Epidermal melanocyte (primary cell): Measurements from ENCODE around the gene AKAP6.

Experiments used
- DNase-seq: peaks from one replicate; pipeline ENCODE4 v3.0.0; 2011; ENCODE audit warnings: low spot score; ENCODE audit not compliant: insufficient read length

The AKAP6 gene

DNA sequence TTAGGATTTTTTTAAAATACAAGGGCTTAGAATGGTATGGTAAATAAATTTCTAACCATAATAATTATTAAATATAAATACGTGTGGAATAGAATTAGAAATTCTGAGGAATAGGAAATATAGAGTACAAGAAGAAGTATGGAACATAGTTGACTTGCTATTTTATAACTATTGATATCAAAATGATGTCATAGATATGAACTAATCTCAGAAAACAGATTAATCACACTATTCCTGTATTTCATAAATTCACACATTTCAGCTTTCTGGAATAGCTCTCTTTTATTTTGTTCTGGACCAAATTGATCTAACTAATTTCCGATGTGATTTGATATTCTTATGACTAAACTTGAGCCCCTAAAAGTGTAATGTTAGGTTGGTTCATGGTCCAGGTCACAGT is 372.4 kb downstream of the AKAP6 start:
- no peak for DNase-seq

DNA sequence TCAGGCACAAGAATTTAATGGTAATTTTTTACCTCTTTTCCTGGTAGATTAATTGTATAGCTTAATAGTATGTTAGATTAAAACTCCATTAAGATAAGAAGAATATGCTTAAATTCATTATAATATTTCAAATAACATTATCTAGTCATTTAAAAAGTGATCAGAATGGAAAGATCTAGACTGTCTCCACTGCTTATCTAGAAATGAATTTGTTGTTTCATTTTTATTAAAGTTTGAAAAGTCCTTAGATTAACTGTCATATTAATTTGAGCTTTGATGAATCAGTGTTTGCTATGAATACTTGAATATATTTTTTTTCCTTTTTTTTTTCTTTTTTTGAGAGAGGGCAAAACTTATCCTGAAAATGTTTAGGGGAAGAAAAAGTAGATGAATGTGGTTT is 373.0 kb downstream of the AKAP6 start:
- DNase-seq, result no peak

DNA sequence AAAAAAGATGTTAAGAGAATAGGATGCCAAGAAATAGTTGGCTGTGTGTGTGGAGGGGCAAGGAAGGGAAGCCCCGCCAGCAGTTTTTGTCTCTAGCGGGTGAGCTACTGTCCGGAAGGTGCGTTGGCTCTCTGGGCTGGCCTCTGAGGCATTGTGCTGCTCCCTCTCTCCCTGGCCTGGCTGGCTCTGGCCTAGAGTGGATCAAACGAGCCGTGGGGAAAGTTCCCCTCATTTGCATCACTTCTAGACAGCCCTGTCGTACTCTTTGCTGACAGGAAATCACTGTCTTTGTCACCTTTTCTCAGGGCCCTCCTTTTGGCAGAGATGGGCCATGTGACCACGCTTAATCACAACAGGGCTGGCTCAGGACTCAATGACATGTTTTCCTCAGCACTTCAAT is 373.5 kb downstream of the AKAP6 start:
- DNase-seq, result no peak

DNA sequence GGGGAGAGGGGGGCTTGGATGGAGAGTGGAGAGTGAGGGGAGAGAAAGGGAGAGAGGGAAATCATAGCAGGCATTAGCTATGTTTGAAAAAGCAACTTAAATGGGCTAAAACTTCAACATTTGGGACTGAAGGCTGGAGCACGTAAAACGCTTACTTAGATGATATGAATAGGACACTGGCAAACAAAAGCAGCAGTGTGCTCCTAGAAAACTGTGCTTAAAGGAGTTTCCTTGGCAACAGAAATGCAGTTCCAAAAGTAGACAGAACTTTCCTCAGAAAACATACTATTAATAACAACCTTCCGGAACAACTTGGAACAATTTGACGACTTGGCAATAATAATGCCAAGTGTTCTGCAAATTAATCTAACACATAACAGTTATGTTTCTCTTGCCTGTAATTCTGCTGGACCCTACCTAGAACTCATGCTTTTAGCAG is 374.1 kb downstream of the AKAP6 start:
- peak; percentile 52 for DNase-seq

DNA sequence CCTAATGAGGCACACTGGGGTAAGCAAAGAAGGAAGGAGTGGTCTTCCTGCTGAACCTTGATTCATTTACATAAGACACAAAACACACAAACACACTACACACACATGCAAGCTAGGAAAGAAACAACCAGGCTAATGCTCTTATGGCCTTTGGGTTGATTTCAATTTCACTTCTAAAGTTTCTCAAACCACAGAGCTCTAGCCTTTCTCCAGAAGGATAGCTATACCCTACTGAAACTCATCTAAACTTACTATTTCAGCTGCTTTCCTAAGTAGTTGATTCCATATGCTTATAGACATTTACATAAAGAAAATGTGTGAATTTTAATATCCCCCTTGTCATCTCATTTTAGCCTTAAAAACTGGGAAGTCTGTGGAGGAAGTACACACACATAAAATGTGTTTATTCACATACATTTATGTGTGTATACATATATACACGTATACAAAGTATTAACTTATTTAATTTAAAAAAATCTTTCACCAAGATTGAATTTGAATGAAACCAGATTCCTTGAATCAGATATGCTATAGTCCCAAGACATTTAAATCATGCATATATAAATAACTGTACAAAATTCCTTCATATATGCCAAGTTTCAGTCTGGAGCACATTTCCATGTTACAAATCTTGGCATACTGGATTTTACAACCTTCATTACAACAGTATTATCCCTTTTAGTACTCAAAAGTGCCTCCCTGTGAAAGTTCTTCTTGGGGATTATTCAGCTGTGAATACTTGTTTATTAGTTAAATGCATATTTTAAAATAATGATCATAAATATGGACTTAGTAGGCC is 377.8 kb downstream of the AKAP6 start:
- no peak for DNase-seq

DNA sequence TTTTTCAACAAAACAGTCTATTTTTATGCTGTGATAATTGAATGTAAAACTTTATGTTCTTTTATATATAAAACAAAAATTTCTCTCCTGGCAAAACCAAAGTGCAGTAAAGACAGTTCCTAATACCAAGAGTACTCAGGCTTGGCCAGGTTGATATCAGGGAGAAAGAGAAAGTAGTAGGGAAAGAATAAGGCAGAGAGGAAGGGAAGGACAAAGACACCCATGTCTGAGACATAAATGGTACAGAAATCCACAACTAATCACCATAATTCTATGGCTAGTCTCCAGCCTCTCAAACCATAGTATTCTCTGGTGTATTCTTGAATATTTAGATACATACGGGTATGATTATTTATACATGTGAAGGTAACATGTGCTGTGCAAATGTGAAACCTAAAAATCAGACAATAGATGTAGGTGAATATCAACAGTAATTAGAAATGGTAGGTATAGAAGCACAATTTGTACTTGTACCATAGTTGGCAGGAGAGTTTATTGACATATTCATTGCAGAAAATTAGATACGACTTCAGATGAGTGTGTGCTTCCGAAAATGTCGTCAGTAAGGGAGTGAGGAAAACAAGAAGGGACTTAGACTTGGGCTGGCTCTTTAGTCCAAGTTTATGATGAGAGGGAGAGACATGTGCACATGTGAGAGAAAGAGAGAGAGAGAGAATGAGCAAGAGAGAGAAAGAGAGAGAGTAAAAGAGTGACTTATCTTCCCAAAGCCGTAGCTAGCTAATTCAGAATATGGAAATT is 378.8 kb downstream of the AKAP6 start:
- DNase-seq, result no peak

DNA sequence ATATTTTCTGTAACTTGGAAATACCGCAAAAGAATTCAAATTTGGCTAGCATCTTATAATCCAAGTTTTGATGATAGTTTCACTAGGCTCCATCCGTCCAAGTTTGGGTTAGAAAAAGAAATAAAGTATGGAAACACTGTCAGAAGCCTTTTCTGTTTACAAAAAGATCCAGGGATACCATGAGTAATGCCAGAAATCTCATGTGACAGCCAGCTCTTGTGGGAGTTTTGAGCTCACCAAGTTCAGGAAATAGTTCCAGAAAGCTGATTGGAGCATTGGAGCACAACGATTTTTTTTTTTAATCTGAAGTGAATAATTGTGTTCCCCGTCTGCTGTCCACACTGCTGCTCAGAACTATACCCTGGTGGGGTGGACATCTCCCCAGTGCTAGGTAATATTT is 379.9 kb downstream of the AKAP6 start:
- DNase-seq, result peak; percentile 21

DNA sequence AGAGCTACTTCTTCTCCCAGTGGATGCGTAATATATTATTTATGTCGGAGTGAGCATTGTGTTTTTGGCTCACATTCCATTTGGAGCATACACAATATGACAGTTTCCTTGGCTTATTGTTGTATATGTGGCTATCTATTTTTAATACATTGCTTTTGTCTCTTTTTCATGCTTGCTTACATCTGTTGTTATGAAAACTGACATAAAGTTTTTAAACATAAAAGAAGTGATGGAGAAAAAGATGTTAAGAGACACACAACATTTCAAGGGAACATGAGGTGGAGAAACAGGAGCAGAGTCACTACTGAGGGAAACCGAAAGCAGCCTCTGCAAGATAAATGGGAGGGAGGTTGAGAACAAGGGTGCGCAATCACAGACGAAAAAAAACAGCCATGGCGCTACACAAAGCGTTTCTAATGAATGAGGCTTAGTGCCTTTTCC is 381.2 kb downstream of the AKAP6 start:
- DNase-seq, result no peak

DNA sequence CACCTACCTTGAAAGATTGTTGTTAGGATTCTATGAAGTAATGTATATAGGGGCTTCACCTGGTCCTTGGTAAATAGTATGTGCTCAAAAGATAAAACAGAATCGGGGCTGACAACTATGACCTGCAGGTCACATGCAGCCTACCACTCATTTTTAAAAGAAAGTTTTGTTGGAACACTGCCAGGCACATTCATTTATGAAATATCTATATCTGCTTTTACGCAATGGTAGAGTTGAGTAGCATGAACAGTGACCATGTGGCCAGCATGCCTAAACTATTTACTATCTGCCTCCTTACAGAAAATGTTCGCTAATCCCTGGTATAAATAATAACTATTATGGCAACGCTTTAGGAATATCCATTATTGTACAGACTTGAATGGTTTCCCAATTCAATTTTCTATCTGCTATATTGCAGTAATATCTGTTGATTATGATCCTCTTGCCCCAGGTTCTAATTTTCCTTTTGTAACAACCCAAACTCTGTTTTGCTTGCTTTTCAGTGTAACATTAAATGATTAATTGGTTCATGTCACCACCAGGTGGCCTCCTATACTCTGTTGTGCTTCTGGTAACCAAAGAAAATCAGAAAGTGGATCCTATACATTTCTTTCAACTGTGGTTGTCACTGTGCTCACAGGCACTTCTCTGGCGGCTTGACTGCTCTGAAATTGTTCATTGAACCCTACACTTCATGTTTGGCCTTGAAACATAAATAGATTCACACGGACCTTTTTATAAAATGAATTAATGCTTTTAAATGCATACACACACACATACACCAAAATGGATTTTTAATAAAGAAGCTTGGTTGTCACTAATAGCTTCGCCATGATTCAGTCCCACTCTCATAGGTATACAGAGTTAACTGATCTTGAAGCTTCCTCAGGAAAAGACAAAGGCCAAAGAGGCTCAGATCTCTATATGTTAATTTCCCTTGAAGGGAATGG is 381.9 kb downstream of the AKAP6 start:
- DNase-seq, result peak; percentile 23

DNA sequence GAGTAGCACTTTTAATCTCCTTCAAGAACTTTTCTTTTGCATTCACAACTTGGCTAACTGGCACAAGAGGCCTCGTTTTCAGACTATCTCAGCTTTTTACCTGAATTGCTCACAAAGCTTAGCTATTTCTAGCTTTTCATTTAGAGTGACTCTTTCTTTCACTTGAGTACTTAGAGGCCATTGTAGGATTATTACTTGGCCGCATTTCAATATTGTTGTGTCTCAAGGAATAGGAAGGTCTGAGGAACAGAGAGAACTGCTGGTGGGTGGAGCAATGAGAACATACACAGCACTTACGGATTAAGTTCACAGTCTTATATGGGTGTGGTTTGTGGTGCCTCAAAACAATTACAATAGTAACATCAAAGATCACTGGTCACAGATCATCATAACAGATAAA is 384.8 kb downstream of the AKAP6 start:
- no peak for DNase-seq

DNA sequence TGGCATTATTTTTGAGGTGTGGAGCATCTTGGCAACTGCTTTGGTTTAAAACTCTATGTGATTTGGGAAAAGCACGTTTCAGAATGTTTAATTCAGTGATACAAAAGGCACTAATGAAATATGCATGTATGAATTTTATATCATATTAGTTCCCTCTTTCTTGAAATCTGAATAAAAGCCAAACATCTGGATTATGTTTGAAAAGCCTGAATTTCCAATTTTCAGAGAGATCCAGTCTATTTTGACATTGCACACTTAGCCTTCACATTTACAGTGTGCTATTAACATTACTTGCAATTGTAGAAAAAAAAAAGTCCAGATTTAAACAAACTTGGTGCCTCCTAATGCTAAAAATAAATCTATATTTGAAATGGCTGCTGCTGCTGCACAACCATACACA is 390.5 kb downstream of the AKAP6 start:
- DNase-seq, result no peak

DNA sequence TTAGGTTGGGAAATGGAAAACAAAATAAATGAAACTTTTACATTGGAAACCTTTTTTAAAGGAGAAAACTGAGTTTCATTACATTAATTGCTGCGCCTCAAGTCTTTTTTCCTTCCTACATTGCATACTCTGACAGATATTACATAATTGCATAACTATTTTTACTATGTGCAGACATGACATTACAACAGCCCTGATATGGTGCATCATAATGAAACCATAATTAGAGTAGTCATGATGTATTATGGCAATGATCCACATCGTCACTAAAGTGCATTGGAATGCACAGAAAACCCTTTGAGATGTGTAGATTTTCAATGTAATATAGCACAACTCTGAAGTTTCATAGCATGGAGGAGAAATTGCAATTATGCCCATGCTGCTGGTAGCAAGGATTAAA is 391.8 kb downstream of the AKAP6 start:
- no peak for DNase-seq

DNA sequence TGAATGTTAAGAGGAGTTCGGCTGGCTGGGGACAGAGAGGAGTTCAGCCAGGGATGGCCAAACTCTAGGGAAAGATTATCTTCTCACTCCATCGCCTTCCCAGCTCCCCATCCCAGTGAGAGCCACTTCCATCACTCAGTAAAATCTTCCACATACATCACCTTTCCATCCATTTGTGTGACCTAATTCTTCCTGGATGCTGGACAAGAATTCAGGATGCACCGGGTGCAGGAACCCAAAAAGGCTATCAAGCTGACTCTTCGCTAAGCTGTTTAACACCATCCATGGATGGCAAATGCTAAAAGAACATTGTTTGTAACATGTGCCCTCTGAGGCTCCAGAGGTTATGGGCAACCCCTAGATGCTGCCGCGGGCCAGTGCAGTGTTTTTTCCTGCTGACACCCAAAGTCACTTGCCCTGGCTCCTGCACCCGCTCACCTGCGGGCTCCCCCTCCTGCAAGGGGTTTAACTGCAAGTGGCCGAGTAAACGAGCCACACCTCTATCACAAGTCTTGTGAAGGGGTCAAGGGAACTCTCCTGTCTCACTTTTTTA is 393.6 kb downstream of the AKAP6 start:
- DNase-seq, result no peak

DNA sequence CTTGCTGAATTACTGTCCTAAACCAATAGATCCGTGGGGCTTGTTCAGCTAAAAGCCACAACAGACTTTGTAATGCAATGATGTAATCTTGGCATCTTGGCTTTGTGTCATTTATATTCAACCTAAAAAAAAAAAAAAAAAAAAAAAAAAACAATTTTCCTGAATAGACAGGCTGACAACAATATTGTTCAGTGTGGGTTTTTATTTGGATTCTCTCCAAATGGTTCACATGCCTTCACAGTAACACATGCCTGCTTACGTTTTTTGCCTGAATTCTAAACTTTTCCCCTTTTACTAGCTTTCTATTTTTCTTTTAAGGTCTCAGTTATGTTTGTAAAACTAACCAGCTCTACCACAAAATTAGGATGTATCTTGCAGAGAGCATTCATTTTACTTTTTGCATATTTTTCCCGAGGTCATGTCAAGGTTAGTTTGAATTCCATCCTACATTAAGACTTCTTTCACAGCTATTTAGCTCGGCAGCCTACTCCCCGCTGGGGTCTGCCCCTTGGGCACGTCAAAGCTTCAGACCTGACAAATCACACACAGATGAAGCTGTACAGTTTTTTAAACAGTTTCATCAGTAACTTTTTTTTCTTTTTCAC is 395.9 kb downstream of the AKAP6 start:
- peak; percentile 31 for DNase-seq

DNA sequence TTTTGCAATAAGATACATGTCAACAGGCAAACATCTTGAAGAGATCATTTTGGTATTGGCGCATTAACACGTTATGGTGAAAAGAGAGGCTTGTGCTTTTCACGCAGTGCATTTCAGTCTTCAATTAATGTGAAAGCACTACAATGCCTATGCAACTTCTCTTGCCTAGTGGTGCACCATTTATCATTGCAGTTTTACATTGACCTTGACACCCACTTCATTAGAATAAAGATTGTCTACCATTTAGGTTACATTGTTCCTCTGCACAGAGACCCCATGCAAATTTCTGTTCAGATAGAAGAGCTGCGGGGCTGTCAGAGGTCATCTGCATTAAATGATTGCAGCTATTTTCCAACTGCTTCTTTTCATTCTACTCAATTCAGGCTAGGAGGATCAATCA is 397.4 kb downstream of the AKAP6 start:
- no peak for DNase-seq

DNA sequence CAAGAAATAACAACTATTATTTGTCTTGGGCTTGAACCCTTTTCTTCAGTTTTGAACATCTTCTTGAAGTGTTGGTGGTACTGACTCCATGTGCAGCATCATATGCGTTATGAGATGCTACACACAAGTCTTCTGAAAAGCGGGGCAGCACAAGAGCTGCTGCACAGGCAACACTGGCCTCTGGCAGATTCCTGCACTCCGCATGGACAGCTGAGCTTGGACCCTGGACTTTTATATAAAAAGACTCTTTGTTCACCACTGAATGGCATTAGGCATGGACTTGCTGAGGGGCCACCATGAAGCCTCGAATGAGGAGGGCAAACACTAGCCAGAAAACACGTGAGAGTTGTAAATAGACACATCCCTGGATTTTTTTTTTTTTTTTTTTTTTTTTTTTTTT is 398.7 kb downstream of the AKAP6 start:
- DNase-seq, result peak; percentile 20

DNA sequence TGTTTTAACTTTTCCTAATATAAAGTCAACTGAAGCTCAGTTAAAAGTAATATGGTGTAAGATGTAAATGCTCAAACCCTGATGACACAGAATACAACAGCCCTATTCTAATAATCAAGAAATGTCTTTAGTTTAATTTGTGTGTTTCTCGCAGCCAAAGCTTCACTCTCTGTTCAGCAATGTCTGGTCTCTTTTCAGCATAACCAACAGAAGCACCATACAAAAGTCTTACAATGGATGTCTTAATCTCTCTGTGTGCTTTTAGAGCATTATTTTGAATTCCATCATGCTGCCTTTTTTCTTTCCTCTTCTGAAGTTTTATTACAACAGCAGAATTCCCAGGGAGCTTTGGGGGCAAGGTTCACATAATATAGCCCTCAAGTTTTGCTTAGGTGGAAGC is 399.4 kb downstream of the AKAP6 start:
- DNase-seq, result no peak

DNA sequence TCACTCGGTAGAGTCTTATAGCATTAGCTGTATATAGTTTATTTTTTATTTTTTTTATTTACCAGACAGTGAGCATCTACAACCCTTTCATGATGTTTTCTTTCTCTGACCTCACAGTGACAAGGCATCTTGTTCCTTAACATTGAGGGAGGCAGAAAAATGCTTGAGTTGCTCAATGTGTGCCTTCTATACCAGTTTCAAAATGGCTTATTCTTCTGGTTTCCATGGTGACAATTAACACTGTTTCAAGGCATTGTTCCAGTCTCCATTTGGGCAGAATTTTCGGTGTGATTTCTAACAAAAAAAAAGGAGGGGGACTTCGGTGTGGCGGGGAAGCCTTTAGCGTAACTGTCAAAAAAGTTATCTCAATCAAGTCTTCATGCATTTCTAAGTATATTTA is 399.9 kb downstream of the AKAP6 start:
- no peak for DNase-seq

DNA sequence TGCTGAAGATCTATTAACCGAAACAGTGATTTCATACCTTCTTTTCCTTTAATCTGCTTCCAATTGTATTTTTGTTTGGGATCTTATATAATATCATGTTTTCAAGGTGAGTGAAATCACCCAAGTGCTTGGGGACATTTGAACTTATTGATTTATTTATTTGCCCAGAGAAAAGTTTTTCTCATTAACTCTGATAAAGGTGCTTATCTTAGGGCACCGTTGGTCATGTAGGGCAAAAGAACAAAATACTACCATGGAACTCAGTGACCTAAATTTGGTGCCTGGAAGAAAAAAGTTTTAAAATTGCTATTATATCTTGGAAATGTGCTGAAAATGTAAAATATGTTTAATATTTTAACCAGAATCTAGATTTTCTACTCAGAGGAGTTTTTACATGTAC is 402.2 kb downstream of the AKAP6 start:
- DNase-seq, result no peak

DNA sequence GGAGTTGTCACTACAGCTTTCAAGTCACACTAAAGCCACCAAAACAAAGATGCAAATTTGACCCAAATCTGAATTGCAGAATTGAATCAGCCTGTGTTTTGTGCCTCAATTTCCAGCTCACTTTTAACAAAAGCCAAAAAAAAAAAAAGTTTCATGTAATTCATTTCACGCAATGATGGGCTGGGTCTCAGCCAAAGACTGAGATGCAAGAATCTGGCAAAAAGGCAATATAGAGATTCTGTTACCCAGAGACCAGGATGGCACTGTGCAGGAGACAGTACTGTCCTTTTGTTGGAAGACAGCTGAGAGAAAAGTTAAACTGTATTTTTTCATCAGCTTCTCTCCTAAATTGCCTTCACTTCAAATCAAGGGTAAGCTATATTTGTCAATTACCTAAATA is 403.9 kb downstream of the AKAP6 start:
- DNase-seq, result no peak

DNA sequence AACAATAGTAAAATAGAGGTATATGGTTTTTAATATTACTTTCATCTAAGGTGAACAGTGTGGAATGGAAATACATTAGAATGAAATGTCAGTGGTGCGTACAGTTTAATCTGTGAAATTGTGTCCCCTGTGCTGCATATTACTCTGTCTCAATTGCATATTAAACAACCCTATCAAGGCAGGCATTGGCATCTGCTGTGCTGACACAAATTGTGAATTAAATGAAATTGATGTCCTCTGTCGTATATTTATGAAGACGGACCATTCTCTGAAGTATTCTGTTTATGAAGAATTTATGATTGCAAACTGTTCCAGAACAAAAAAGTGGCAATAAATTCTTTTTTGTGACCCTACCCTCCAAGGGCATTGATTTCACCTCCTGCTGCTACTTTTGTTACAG is 405.2 kb downstream of the AKAP6 start:
- no peak for DNase-seq
